Activated CD4-positive, CD25-positive, alpha-beta regulatory T cell (primary cell): ENCODE results near the gene RAB26.
A peak's percentile ranks its signal among the peaks of the same experiment; 100 is the strongest.
"Not testable (repeated sequence)": the region's sequence is repeated elsewhere in the genome, so short reads cannot be mapped to it uniquely, and the experiment has no call there.

Source experiments
- DNase-seq, 4 experiments: peaks; one replicate each; lab custom pipeline; 2025; lab: John Stamatoyannopoulos, UW

Gene RAB26

DNA sequence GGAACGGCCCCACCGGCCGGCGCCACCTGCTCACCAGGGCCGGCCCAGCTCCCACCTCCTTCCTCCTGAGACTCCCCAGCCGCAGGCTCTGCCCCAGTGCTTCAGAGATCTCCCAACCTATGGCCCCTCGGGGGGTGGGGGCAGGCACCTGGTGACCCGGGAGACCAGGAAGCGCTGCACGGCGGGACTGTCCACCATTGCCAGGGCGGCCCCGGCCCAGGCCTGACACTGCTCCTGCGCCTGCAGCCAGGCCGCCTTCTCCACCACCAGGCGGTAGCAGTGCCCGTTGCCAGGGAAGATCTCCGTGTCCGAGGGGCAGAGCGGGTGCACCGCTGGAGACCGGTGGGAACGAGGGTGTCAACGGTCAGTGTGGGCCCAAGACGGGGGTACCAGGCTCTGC, 31.1 kb upstream of the RAB26 start:
- not testable (repeated sequence) for DNase-seq

DNA sequence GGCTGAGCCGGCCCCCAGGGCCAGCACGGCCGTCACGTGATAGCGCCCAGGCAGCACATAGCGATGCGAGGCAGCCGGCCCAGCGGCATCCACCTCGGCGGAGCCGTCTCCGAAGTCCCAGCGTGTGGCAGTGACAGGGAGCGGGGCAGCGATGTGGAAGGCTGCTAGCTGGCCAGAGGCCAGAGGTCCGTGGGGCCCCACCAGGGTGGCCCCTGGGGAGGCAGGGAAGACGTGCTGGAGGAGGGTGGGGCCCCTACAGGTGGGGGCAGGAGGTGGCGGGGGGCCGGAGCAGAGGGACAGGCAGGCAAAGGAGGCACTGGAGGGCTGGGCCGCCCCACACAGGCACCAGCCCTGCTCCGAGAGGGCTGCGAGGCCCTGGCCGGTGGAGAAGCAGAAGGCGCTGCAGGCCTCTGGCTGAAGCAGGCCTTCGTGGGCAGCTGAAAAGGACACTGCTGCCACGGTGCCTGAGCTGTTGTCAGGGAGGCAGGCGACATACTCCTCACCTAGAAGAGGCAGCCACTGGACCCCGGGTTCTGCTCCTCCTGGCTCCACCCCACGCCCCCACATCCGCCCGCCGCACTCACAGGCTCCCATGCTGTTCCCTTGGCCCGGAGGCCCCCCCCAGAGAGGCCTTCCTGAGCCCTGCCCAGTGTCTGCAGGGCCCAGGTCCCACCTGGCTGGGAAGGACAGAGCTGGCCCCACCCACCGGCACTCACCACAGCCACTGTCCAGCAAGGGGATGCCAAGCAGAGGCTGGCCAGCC, 30.3 kb upstream of the RAB26 start:
- not testable (repeated sequence) for DNase-seq

DNA sequence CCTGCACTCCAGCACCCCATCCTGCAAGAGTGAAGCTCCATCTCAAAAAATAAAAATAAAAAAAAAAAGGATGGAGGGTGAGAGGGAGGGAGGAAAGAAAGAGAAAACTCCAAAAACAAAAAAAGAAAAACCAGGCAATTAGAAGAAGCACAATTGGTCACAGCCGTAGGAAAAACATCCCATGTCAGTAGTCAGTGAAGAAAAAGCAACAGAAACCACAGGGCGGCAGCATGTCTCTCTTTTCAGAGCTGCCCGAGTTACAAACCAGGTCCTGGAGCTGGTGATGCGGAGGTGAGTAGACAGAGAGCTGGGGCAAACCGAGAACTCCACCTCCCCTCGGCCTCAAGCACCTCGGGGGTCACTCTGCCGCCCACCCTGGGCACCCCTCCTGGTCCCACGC, 27.1 kb upstream of the RAB26 start:
- not testable (repeated sequence) for DNase-seq

DNA sequence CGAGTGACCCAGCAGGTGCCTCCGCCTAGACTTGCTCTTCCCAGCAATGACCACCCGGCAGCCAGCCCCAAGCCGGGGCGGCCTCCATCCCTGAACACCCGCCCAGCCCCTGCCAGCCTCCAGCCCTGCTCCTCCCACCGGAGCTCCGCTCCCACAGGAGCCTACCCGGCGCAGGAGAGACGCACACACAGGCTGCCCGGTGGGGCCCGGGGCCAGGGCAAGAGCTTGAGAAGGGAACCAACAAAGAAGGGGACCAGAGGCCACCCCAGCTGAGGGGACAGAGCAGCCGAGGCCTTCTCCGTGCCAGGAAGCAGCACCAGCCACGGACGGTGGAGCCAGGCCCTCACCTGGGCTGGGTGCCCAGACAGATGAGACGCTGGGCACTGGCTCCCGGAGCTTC, 26.6 kb upstream of the RAB26 start:
- no peak for DNase-seq

DNA sequence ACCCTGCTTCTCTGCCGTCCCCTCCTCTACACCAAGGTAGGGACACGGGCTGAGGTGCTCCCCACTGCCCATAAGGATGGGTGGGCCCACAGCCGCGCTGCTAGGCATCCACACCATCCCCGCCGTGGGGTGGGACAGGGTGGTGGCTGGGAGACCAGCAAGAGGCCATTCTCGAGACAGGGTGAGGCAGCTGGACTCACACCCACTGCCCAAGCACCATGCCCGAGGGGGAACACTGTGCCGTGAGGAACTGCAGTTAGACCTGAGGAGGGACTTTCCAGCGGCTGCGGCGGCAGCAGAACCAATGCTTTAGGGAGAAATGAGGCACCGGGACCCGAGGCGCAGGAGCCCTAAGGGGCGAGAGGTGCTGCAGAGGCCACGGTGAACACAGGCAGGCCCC, 26.0 kb upstream of the RAB26 start:
- DNase-seq = no peak

DNA sequence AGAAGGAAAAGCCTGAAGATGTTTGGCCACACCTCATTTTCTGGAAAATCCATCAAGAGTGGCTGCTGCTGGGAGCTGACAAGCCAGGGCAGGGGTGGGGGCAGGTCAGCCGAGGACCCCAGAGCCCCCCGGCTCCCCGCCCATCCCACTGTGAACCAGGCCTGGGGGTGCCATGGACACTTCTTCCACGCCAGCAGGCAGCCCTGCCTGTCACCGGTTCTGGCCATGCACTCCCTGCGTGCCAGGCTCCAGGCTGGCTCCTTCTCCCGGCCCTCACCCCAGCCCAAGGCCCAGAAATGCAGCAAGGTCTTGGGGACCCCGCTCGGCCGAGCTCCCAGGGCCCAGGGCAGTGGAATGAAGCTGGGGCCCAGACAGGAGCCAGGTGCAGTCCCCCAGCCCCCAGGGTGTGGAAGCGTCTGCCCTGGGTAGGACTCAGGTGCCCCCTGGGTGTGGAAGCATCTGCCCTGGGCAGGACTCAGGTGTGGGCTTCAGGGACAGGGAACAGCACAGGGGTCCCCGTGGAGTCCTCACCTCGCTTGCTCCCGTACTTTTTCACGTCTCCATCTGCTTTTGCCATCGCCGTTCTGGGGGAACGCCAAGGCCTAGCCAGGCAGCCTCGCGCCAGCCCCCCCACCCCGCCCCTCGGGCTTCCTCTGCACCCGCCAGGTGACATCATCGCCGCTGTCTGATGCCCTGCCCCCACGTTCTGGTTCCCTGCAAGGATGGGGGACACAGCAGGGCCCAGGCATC, 25.3 kb upstream of the RAB26 start:
- not testable (repeated sequence) for DNase-seq

DNA sequence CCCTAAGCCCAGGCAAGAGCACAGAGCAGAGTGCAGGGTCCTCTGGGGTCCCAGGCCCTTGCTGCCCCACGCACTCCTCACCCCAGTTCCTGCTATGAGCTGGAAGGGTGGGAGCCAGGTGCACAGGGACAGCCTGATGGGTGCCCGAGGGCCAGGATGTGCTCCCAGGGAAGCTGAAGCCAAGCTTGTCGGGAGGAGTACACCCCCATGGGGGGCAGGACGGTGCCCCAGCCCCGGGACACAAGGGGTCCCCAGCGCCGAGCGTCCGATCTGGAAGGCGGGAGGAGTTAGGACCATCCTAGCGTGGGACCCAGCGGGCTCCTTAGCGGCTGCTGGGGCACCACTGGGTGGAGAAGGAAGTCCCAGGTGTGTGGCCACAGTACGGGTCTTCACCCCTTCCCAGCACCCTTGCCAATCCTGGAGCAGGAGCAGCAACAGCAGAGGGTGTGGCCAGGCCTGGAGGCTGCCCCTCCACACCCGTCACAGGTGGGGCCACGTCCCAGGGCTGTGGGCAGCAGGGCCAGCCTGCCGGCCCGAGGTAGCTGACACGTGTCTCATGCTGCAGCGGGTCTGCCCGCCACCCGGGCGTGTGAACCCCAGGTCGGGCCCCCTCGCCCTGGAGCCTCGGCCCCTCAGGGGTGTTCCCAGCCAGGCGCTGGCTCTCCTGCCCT, 24.6 kb upstream of the RAB26 start:
- DNase-seq = not testable (repeated sequence)

DNA sequence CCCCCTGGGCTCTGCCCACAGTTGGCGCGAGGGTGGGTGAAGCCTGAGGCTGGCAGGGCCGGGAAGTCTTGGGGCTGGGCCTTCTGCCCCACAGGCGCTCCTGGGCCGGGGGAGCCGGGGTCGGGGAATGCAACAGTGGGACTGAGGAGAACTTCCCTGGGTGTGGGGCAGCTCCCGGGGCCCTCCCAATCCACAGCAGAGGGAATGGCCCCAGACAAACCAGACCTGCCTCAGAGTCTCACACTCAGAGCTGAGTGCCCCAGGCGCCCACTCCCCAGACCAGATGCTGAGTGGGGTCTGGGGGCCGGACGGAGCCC, 24.1 kb upstream of the RAB26 start:
- DNase-seq = not testable (repeated sequence)

DNA sequence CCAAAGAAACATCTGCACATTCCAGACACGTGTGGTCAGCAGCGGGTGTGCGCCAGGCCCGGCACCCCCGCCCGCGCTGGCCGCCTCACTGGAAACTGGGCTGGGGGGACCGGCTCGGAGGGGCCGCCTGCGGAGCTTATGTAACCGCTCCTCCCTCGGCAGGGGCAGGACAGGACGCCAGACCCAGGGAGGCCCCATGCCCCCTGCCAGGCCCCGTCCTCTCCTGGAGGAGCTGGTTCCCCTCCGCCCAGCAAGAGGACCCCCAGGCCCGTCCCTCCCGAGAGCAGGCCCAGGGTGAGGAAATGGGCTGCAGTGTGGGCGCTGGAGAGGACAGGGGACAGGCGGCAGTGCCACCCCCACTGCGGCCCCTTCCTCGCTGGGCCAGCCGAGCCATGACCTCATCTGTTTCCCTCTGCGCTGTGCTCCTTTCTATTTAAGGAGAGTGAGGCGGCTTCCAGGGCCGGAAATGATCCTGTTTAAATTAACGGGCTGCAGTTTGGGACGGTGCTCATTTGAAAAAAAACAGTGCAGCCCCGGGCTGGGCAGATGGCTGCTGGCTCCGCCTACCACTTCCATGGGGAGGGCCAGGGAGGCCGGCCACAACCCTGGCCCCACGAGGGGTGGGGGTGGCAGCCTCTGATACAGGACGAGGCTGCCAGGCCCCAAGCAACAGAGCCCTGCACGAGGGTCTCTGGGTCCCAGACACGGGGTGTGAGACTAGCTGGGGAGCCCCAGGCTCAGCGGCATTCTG, 23.6 kb upstream of the RAB26 start:
- DNase-seq = not testable (repeated sequence)

DNA sequence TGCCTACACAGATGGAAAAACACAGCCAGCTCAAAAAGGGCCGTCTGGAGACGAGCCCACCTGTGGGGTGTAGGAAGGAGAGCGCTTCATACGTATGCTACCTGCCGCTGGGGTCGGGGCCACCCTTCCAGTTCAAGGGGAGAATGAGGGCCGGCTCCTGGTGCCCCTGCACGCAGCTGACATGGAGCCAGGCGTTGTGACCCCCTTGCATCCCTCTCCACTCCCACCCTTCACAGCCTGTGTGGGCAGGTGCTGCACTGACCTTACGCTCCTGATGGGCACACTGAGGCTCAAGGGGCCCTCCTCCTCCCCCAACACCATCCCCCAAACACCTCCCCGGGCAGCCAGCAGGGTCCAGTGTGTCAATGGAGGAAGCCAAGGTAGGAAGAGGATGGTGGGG, 22.8 kb upstream of the RAB26 start:
- not testable (repeated sequence) for DNase-seq

DNA sequence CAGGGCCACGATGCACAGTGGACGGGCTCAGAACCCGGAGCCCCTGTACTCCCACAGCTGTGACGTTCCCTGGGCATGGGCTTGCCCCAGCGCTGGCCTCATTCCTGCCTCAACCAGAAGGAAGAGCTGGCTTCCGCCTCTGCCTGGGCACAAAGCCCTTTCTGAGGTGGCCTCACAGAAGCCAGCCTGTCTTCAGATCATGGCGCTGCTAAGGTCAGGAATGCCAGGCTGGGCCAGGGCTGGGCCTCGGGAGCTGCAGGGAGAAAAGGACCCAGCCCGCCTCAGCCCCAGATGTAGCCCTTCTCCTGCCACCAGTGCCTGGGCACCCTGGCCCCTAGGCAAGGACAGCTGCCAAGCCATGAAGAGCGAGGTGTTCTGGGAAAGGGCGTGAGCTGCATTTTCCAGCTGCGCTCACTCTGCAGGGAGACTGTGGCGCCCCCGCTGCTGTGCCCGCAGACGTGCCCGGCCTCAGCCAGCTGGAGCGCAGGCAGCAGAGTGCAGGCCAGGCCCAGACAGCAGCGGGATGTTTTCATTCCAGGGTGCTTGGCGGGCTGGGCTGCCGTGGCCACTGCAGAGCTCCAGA, 22.2 kb upstream of the RAB26 start:
- DNase-seq = not testable (repeated sequence)

DNA sequence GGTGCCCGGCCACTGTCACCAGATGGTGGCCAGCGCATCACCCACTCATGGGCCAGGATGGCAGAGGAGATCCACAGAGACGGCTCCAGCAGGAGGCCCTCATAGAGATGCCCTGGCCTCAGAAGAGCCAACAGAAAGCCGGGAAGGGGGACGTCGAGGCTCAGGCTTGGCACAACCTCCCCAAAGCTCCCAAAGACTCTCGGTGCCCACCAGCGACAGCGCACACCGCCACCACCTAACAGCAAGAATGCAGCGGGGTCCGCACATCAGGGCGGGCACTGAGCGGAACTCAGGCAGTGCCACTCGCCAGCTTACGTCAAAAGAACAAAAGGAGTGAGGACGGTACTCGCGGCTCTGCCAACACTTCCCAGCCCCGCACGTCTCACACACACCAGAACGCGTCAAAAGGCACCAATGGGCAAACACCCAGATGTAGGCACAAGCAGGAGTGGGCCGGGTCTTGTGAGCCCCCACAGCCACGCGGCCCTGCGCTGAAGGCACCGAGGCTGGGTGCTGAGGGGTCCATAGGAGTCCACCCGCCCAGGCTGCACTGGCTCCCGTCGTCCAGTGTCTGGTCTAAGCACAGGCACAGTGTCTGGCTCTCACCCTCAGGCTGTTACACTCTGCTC, 21.4 kb upstream of the RAB26 start:
- not testable (repeated sequence) for DNase-seq

DNA sequence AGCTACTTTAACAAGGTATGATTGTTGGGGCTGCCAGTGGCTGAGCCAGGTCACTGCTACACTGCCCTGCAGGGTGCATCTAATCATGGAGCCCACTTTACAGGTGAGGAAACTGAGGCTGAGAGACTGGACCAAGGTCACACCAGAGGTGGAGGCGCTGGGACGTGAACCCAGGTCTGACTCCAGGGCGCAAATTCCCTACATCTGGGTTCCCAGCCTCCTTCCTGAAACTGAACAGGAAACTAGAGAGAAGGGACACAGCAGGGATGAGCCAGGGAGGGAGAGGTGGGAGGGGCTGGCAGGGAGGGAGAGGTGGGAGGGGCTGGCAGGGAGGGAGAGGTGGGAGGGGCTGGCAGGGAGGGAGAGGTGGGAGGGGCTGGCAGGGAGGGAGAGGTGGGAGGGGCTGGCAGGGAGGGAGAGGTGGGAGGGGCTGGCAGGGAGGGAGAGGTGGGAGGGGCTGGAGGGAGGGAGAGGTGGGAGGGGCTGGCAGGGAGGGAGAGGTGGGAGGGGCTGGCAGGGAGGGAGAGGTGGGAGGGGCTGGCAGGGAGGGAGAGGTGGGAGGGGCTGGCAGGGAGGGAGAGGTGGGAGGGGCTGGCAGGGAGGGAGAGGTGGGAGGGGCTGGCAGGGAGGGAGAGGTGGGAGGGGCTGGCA, 20.7 kb upstream of the RAB26 start:
- not testable (repeated sequence) for DNase-seq

DNA sequence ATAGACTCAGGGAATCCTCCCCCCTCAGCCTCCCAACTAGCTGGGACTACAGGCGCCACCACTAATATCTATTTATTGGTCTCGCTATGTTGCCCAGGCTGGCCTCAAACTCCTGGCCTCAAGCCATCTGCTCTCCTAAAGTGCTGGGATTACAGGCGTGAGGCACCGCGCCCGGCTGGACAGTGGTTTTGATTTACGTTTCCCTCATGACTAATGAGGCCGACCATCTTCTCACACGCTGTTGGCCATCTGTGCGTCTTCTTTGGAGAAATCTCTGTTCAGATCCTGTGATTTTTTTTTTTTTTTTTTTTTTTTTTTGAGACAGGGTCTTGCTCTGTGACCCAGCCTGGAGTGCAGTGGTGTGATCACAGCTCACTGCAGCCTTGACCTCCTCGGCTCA, 19.2 kb upstream of the RAB26 start:
- not testable (repeated sequence) for DNase-seq

DNA sequence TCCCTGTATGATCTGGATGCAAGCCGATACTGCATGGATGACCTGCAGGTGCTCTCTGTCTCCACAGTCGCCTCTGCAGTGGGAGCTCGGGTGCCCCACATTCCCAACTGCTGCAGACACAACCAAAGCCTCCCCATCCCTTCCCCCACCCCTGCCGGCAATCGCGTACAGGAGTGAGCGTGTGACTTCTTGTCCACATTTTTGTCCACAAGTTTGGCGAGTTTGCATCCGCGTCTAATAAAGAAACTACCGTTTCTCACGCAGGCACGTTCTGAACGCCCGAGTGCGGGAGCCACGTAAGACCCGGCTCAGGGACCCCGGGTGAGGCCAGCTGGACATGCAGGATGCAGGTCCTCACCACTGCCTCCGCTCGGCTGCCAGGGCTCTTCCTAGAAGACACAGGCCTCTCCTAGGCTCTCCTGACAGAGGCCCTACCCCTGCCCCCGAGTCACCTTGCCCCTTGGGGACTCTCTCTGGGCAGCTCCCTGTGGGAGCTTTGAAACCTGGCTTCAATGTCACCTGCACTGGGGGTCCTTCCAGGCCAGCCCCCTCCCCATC, 18.5 kb upstream of the RAB26 start:
- DNase-seq = not testable (repeated sequence)

DNA sequence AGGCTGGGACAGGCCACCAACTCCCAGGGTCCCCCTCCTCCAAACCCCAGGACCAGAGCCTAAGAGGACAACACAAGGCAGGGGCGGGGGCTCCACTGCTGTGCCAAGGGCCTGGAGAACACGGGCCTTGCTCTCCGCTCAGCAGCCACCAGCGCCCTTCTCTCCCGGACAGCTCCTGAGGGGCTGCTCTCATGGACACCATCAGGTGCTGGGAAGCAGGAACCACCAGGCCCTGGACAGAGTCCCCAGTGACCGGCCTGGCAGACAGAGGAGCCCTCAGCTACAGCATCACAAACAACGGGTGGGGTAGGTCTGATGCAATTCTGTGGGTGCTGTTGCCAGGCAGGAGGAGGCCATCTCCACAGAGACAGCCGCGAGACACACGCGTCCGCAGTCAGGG, 14.6 kb upstream of the RAB26 start:
- DNase-seq = not testable (repeated sequence)

DNA sequence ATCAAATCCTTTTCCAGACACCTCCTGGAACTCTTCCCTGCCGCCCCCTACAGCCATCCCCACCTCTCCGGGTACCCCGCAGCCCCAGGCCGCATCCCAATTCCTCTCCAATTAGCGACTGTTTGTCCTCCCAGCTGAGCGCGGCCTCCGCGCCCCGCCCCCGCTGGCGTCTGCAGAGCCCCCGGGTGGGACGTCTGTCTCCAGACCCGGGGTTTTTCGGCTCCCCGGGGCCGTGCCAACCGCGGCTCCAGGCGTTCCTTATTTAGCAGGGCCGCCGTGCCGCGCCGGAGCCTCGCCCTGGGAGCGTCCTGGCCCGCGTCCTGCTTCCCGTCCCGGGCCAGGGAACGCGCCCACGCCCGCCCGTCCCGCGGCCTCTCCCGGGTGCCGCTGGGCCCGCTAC, 13.4 kb upstream of the RAB26 start:
- DNase-seq = not testable (repeated sequence)

DNA sequence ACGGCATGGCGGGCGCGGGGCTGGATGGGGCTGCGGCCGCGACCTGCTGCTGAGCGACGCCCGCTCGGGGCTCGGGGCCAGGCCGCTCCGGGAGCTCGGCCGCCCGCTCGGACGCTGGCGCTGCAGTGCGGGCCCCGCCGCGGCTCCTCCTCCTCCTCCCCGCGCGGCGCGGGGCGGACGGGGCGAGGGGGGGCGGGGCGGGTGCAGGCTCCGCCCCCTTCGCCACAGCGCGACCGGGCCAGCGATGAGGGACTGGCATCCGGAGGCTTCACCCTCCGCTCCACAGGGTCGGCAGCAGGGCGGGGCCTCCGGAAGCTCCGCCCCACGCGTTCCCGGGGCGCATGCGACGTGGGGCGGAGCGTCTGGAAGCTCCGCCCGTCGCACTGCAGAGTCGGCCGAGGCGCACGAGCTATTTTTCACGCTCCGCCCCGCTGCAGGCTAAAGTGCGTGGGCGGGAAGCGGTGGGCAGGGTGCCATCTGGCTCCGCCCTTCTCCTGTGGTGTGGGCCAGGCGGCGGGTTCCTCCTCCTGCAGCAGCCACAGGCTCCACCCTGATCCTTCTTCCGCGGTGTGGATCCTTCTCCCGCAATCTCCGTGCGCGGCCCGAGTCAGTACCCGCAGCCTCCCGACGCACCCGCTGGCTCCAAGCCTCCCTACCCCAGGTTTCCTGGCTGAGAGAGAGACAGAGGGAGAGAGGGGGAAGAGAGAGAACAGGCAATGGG, 12.5 kb upstream of the RAB26 start, which contains the start of gene PKD1:
Gene PKD1 (minus strand): TSS at position 129 of the 721 bp plus-strand sequence. CDS start 209 bp downstream, outside the sequence.
- peak; percentile 98 to 99 (median 98) for DNase-seq
